Breast epithelium (tissue), 4 donors: Measurements from ENCODE around the gene DHX57. TPM values are rescaled to one million over a fixed set of nuclear protein-coding genes. Genes with fewer than 3 reads are reported as not detected.
"Not testable (repeated sequence)": the region's sequence is repeated elsewhere in the genome, so short reads cannot be mapped to it uniquely, and the experiment has no call there.

Experiments used
- DNase-seq, 2 donors: peaks; one replicate each; pipeline ENCODE4 v3.0.0-alpha.2; 2019; ENCODE audit warnings: low spot score in 2 of 2
- H3K27ac ChIP-seq, 2 donors: fragments of 200-600 bp; sonication (generic) in 1 of 2; one replicate each; pipeline ENCODE4 v1.5.1; 2016 to 2019; ENCODE audit warnings: mild to moderate bottlenecking in 1 of 2
- H3K27me3 ChIP-seq, 2 donors: fragments of 200-600 bp; sonication (generic) in 1 of 2; one replicate each; pipeline versions ENCODE4 v1.5.1 to v1.6.0; 2017 to 2019; ENCODE audit warnings: control low read depth in 1 of 2, mild to moderate bottlenecking in 1 of 2
- H3K36me3 ChIP-seq: fragments of 200-600 bp; one replicate; pipeline ENCODE4 v1.5.1; 2019
- H3K4me1 ChIP-seq, 2 donors: fragments of 200-600 bp; sonication (generic); one replicate each; pipeline ENCODE4 v1.5.1; 2016 to 2019; ENCODE audit warnings: control low read depth in 1 of 2
- H3K4me3 ChIP-seq, 3 donors: fragments of 200-600 bp; sonication (generic); 1 replicate in 2 of 3; 2 replicates in 1 of 3; pipeline ENCODE4 v1.5.1; 2016 to 2019; ENCODE audit warnings: mild to moderate bottlenecking in 3 of 3, moderate library complexity in 2 of 3
- H3K9me3 ChIP-seq, 2 donors: fragments of 200-600 bp; sonication (generic) in 1 of 2; one replicate each; pipeline ENCODE4 v1.5.1; 2016 to 2019; ENCODE audit warnings: control low read depth in 1 of 2
- POLR2A ChIP-seq: fragments of 450-650 bp; IDR thresholded peaks from one replicate; pipeline ENCODE4 v1.6.1; 2016; ENCODE audit warnings: antibody characterized with exemption, mild to moderate bottlenecking, moderate library complexity
- POLR2AphosphoS5 ChIP-seq, 3 donors: sonication (generic); formaldehyde crosslinking; IDR thresholded peaks; one replicate each; pipeline ENCODE4 v1.6.1; 2017; ENCODE audit warnings: antibody characterized with exemption in 3 of 3
- intact Hi-C: fragments of 100-400 bp; cut with DNase I; formaldehyde crosslinking; loops from one replicate; pipeline ENCODE4 v1.15.1; 2023; ENCODE audit warnings: low total_unique reads
- total RNA-seq, 3 donors: library from RNA; depleted of rRNA; stranded (reverse); fragments of >200 nt; gene quantifications; one replicate each; pipeline ENCODE4 v1.1.0, GENCODE V29; 2016
- TF ChIP-seq, protein P1 (sequence below), 3 donors: fragments of 450-650 bp; IDR thresholded peaks; one replicate each; pipeline ENCODE4 v1.5.1; 2016 to 2017; ENCODE audit warnings: antibody characterized with exemption in 3 of 3, mild to moderate bottlenecking in 3 of 3, moderate library complexity in 3 of 3

Gene DHX57
- total RNA-seq, 3 donors from 2014 or later: 8.8 to 17.4 (median 14.5) TPM

DNA sequence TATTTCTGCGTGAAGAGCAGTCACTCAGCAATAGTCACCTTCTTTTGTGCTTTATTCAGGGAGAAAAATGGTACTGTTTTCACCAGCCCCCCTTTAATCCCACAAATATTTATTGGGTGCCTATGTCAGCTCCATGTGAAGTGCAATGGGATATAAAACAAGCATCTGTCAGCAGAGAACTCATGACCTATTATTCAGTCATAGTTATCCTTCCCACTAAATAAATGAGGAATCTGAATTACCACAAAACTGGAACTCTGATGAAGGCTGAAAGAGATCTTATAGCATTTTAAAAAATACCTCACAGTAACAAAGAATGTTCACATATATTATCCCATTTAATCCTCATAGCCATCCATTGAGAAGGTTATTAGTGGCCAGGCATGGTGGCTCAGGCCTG lies 45.8 kb downstream of the DHX57 start:
- H3K9me3 ChIP-seq: no peaks in the 10 kb centered on the region
- no peak for TF ChIP-seq POLR2A
- TF ChIP-seq POLR2AphosphoS5 (IDR thresholded peaks at IDR 0.05): no peak
- no peaks in the 10 kb centered on the region for H3K27me3 ChIP-seq
- intact Hi-C loops: no loop called here
- H3K36me3 ChIP-seq: no peaks in the 10 kb centered on the region
- no peak for DNase-seq
- no peak overlapping the region for H3K4me3 ChIP-seq
- no peak overlapping the region for H3K27ac ChIP-seq
- no peaks in the 10 kb centered on the region for H3K4me1 ChIP-seq

DNA sequence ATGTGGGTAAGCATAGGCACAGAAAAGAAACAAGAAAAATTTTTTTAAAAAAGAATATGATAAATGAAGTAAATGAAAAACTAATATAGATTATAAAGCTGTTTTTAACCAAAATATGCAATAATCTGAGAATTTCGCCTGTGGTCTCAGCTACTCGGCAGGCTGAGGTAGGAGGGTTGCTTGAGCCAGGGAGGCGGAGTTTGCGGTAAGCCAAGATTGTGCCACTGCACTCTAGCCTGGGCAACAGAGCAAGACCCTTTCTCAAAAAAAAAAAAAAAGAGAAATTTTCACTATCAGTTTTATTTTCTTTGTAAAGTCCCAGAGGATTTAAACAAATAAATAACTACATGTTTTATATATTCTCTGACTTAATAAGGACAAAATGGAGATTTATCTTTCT lies 47.3 kb downstream of the DHX57 start:
- H3K9me3 ChIP-seq: no peaks in the 10 kb centered on the region

DNA sequence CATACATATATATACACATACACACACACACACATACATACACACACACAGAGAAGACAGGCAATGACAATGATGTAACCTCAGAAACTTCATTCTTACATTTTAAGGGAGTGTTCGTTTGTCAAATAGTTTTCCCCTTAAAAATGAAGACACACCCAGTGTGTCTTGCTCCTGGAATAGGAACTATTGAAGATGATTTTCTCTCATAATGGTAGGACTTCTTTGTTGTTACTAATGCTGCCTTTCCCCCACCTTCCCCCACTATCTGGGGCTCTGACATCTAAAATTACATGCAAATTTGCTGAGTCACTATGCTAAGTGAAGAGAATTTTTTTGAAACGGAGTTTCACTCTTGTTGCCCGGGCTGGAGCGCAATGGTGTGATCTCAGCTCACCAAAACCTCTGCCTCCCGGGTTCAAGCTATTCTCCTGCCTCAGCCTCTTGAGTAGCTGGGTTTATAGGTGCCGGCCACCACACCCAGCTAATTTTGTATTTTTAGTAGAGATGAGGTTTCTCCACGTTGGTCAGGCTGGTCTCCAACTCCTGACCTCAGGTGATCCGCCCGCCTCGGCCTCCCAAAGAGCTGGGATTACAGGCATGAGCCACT lies 48.1 kb downstream of the DHX57 start:
- H3K36me3 ChIP-seq, DNase-seq, H3K27ac ChIP-seq, H3K4me3 ChIP-seq, intact Hi-C loops, H3K4me1 ChIP-seq, H3K27me3 ChIP-seq, H3K9me3 ChIP-seq: not testable (repeated sequence)

More for the DNA sequence above, 47.3 kb downstream of the DHX57 start:
- TF ChIP-seq, protein P1, sequence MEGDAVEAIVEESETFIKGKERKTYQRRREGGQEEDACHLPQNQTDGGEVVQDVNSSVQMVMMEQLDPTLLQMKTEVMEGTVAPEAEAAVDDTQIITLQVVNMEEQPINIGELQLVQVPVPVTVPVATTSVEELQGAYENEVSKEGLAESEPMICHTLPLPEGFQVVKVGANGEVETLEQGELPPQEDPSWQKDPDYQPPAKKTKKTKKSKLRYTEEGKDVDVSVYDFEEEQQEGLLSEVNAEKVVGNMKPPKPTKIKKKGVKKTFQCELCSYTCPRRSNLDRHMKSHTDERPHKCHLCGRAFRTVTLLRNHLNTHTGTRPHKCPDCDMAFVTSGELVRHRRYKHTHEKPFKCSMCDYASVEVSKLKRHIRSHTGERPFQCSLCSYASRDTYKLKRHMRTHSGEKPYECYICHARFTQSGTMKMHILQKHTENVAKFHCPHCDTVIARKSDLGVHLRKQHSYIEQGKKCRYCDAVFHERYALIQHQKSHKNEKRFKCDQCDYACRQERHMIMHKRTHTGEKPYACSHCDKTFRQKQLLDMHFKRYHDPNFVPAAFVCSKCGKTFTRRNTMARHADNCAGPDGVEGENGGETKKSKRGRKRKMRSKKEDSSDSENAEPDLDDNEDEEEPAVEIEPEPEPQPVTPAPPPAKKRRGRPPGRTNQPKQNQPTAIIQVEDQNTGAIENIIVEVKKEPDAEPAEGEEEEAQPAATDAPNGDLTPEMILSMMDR (IDR thresholded peaks at IDR 0.05): no peak
- TF ChIP-seq POLR2AphosphoS5 (IDR thresholded peaks at IDR 0.05) (no peak), POLR2A (no peak)
- no peak for DNase-seq
- no peaks in the 10 kb centered on the region for H3K4me1 ChIP-seq
- intact Hi-C loops: no loop called here
- no peaks in the 10 kb centered on the region for H3K36me3 ChIP-seq
- no peak overlapping the region for H3K4me3 ChIP-seq
- H3K27ac ChIP-seq: no peak overlapping the region
- H3K27me3 ChIP-seq: no peaks in the 10 kb centered on the region

DNA sequence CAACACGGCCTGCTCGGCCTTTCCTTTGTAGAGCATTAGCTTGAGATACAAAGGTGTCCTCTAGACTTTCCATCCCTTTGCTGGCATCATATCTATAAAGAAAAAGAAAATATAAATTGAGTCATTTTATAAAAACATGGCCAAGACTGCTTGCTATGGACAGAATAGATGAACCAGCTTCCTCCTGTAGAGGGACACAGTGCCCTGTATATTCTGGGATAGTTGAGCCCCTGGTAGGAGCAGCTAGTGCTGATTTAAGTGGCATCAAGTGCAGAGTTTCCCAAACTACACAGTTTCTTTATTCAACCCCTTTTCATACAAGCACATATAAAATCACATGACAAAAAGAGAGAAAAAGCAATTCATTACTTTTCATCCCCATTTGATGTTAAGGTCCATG lies 49.8 kb downstream of the DHX57 start:
- intact Hi-C loops: no loop called here
- Histone ChIP-seq H3K4me1 (no peaks in the 10 kb centered on the region), H3K27ac (no peak overlapping the region), H3K9me3 (no peaks in the 10 kb centered on the region), H3K36me3 (no peaks in the 10 kb centered on the region), H3K27me3 (no peaks in the 10 kb centered on the region), H3K4me3 (no peak overlapping the region)
- no peak for TF ChIP-seq POLR2A
- TF ChIP-seq, protein P1 (IDR thresholded peaks at IDR 0.05): no peak
- TF ChIP-seq POLR2AphosphoS5 (IDR thresholded peaks at IDR 0.05): no peak
- DNase-seq: no peak

DNA sequence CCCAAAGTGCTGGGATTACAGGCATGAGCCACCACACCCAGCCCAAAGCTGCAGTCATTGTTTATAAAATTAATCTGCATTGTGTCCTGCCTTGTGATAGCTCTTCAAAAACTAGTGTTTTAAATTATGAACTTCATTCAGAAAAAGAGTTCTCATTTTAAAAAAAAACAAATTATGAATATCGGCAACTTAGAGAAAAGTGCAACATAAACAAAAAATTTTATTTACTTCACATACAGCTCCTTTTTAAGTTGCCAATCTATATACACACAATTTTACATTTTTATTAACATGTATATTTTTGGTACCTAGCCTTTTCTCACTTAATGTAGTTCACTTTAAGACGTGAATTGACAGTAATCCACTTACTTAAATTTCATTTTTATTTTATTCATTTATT lies 50.8 kb downstream of the DHX57 start:
- no peak overlapping the region for H3K27ac ChIP-seq
- intact Hi-C loops: no loop called here
- no peaks in the 10 kb centered on the region for H3K9me3 ChIP-seq
- no peak for DNase-seq
- H3K27me3 ChIP-seq: no peaks in the 10 kb centered on the region
- H3K4me1 ChIP-seq: no peaks in the 10 kb centered on the region
- no peaks in the 10 kb centered on the region for H3K36me3 ChIP-seq
- H3K4me3 ChIP-seq: no peak overlapping the region
- TF ChIP-seq POLR2A (no peak), POLR2AphosphoS5 (IDR thresholded peaks at IDR 0.05) (no peak)
- TF ChIP-seq, protein P1 (IDR thresholded peaks at IDR 0.05): no peak

DNA sequence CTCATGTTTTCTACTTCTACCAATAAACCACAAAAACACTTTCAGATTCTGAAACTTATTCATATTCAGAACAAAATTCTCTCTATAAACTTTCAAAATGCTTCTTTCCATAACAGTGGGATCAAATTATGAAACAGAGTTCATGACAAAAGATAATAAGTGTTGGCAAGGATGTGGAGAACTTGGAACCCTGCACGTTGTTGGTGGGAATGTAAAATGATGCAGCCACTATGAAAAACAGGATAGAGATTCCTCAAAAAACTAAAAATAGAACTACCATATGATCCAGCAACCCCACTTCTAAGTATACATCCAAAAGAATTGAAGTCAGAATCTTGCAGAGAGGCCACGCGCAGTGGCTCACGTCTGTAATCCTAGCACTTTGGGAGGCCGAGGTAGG lies 52.3 kb downstream of the DHX57 start:
- TF ChIP-seq POLR2AphosphoS5 (IDR thresholded peaks at IDR 0.05) (no peak), POLR2A (no peak)
- TF ChIP-seq, protein P1 (IDR thresholded peaks at IDR 0.05): no peak
- no peak for DNase-seq
- H3K36me3 ChIP-seq: no peaks in the 10 kb centered on the region

More for the DNA sequence above, 52.3 kb downstream of the DHX57 start:
- no peaks in the 10 kb centered on the region for H3K9me3 ChIP-seq
- H3K27me3 ChIP-seq: no peaks in the 10 kb centered on the region
- no peaks in the 10 kb centered on the region for H3K4me1 ChIP-seq
- H3K4me3 ChIP-seq: no peak overlapping the region
- H3K27ac ChIP-seq: no peak overlapping the region
- intact Hi-C loops: no loop called here
